NOMO-1 treated with dmso at 0.1 percent for 144 hours (cell line): ENCODE data around the gene RTP2.

Source experiments
- DNase-seq: peaks from one replicate; lab custom pipeline; 2025; ENCODE audit not compliant: unreplicated experiment; lab: John Stamatoyannopoulos, UW

Gene RTP2

DNA sequence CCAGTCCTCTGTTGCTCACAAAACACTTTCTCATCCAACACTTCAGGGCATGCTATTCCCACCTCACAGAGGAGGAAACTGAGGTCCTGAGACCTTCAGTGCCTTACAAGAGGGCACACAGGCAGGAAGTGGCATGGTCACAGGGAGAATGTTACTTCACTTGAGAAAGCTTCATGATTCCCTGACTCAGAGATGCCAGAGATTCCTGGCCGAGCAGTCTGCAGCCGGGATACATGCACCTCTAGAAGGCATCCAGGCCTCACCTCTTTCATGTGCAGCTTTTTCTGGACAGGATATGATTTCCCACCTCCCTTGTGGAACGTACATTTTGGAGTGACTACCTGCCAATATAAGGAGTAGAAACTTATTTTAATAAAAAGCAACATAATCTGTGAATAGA, 29.3 kb downstream of the RTP2 start:
- no peak for DNase-seq

GRCh38 chr3:187669675-187670504, 32.5 kb downstream of the RTP2 start, which contains the start of gene SST:
TSS of gene SST (minus strand) at chr3:187670394. CDS start at chr3:187670291, 103 bp downstream.
- DNase-seq, result no peak

DNA sequence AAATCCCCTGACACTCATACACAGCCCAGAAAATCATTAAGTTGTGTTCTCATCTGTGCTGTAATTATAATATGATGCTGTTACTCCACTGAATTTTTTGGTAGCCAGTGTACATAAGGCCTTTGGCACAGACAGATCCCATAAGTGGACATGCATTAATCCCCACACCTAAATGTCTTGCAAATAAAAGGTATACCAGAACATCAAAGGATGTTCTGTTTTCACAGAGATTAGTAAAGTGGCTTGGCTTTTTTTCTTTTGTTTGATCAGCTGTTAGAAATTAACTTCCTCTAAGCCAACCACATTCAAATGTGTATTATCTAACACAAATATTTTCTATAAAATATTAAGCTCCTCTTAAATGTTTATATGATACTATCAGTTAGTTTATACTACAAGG, 34.8 kb downstream of the RTP2 start:
- no peak for DNase-seq

DNA sequence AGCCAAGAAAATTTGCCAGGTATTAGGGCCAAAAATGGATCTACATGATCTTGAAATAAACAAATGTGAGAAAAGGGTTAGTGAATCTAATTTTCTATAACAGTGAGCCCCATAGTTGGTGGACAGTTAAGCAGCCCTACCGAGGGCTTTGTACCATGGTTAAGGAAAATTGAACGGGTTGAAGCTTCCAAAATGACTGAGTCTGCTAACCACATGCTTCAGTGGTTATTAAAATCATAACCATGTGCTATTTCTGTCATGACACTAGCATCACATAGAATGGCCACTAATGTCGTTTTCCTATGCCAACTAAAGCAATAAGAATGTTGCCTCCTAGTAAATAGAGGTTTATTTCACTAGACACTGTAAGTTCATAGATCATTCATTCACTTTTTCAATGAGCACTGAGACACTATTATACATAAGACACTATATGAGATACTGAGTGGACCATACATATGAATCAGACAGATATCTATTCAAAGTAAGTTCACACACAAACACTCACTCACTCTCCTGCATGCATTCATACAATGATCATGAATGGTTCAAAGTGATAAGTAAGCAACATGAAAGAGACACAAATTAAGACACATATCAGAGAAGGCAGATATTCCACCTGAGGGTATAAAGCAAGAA, 36.5 kb downstream of the RTP2 start:
- no peak for DNase-seq

GRCh38 chr3:187665010-187665409, 37.3 kb downstream of the RTP2 start:
- no peak for DNase-seq

DNA sequence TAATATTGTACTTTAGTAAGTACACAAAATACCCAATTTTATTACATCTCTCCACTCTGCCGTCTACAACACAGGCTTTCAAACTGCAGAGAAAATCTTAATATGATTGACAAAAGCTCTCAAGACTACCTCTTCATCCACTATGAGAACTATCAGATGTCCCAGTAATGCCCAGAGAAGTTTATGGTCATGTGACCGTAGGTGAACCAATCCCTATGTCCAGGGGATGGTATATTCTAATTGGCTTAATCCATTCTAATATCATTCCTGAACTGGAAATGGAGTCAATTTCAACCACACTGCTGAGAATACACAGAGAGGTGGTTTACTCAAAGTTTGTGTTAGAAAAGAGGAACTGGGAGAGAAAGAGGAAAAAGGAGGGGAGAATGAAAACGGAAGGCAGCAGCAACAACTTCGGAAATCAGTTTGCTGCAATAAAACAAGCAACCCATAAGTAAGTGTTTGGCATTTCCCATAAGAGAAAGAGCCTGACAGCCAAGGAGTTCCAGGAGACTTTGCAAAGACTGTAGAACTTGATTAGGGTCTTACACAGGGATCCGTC, 39.4 kb downstream of the RTP2 start:
- peak; percentile 77 for DNase-seq

DNA sequence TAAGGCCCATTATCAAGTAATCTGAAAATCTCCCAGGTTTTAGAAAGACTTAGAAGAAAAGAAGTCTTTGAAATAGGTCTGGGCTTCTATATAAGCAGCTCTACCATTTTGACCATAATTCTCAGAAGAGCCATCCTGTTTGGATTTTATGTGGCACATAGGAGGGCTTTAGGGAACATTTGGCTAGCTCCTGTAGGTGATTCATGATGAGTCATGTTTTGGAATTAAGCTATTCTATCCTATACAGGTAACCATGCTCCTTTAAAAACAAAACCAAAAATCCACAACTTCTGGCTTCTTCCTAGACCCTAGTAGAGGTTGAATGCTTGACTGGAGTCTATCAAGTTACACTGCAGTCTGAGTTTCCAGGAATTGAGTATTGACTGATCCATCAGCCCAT, 41.1 kb downstream of the RTP2 start:
- no peak for DNase-seq

DNA sequence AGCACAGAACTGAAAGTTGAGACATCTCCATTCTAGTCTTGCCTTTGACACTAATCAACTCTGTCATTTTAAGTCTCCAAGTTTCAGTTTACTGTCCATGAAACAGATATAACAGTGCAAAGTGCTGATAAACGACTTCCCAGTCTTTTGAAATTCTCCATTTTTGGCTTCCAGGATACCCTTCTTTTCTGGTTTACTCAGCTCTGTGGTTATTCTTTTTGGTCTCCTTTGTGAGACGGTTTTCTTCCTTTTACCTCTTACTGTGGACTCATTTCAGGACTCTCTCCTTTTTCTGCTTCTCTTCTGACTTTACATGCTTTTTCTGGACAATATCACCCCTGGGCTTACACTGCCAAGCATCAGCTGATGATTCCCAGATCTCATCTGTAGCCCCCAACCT, 51.1 kb downstream of the RTP2 start:
- DNase-seq, result no peak
